Measurements from ENCODE around the gene RNF212. TPM values are rescaled to one million over a fixed set of nuclear protein-coding genes. Genes with fewer than 3 reads are reported as not detected.

RNF212 gene
- total RNA-seq, 4 donors from 2014 or later: 1.3 TPM; not detected in 3

- intact Hi-C loops (cut with DNase I; ENCODE audit: low total_unique reads): no loop called here
- H3K9me3 ChIP-seq: no peaks in the 10 kb centered on the region
- peaks cover 0 to 9% of the 10 kb centered on the region in 2 donors for H3K36me3 ChIP-seq
- ATAC-seq: no peak
- peaks cover 21 to 40% (median 24%) of the 10 kb centered on the region in 3 donors for H3K27me3 ChIP-seq
- H3K27ac ChIP-seq: no peak overlapping the region
- in situ Hi-C loops (cut with MboI; ENCODE audit: low sequenced_read_pairs in 4 of 4): no loop called here
- H3K4me1 ChIP-seq: no peaks in the 10 kb centered on the region
- no peak overlapping the region for H3K4me3 ChIP-seq
- DNase-seq: no peak
- TF ChIP-seq POLR2A (IDR thresholded peaks at IDR 0.05): no peak
- TF ChIP-seq, protein P1, sequence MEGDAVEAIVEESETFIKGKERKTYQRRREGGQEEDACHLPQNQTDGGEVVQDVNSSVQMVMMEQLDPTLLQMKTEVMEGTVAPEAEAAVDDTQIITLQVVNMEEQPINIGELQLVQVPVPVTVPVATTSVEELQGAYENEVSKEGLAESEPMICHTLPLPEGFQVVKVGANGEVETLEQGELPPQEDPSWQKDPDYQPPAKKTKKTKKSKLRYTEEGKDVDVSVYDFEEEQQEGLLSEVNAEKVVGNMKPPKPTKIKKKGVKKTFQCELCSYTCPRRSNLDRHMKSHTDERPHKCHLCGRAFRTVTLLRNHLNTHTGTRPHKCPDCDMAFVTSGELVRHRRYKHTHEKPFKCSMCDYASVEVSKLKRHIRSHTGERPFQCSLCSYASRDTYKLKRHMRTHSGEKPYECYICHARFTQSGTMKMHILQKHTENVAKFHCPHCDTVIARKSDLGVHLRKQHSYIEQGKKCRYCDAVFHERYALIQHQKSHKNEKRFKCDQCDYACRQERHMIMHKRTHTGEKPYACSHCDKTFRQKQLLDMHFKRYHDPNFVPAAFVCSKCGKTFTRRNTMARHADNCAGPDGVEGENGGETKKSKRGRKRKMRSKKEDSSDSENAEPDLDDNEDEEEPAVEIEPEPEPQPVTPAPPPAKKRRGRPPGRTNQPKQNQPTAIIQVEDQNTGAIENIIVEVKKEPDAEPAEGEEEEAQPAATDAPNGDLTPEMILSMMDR (IDR thresholded peaks at IDR 0.05 in 4 of 5, conservative IDR thresholded peaks at IDR 0.05 in 1 of 5): no peak
Measured at GRCh38 chr4:1027915-1028238, 85.5 kb downstream of the RNF212 start.

DNA sequence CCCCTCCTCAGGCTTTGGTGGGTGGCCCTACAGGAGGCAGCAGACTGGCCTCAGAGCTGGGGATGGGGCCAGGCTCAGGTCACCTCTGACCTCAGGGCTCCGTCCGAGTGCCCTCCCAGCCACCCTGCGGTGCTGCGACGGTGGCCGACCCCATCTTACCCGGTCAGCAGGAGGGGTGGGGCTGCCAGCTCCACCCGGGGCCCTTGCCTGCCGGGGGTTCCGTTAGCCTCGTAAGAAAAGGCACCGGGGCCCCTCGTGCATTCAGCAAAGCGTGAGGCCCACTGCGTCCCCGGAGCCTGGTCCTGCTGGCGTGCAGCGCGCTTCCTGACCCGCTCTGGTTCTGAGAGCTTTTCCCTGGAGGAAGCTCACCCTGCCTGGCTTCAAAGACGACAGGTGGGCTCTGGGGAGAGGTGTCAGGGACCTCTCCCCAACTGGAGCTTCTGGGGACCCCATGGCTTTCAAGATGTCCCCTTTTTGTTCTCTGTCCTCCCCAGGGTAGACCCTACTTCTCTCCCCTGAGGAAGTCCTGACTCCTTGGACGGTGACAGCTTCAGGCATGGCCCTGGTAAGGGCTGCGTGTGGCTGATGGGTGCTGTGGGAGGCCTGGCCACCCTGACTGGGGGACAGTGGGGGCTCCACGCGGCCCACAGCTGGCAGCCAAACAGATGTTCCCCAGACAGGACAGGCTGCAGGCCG is 86.0 kb downstream of the RNF212 start:
- DNase-seq: no peak
- H3K9me3 ChIP-seq: no peaks in the 10 kb centered on the region
- intact Hi-C loops (cut with DNase I; ENCODE audit: low total_unique reads): no loop called here
- peaks cover 16 to 35% (median 24%) of the 10 kb centered on the region in 3 donors for H3K27me3 ChIP-seq
- no peaks in the 10 kb centered on the region for H3K4me1 ChIP-seq
- TF ChIP-seq, protein P1 (IDR thresholded peaks at IDR 0.05 in 4 of 5, conservative IDR thresholded peaks at IDR 0.05 in 1 of 5): no peak
- no peak for TF ChIP-seq POLR2A (IDR thresholded peaks at IDR 0.05)
- H3K27ac ChIP-seq: no peak overlapping the region
- no peak for ATAC-seq
- H3K36me3 ChIP-seq: peaks cover 0 to 9% of the 10 kb centered on the region in 2 donors
- H3K4me3 ChIP-seq: no peak overlapping the region
- in situ Hi-C loops (cut with MboI; ENCODE audit: low sequenced_read_pairs in 4 of 4): no loop called here

- ATAC-seq: no peak
- Histone ChIP-seq H3K27ac (no peak overlapping the region), H3K4me1 (no peaks in the 10 kb centered on the region), H3K36me3 (peaks cover 0 to 9% of the 10 kb centered on the region in 2 donors), H3K27me3 (peaks cover 5 to 23% (median 16%) of the 10 kb centered on the region in 3 donors), H3K4me3 (no peak overlapping the region), H3K9me3 (no peaks in the 10 kb centered on the region)
- DNase-seq: no peak
- intact Hi-C loops (cut with DNase I; ENCODE audit: low total_unique reads): no loop called here
- no peak for TF ChIP-seq POLR2A (IDR thresholded peaks at IDR 0.05)
- TF ChIP-seq, protein P1 (IDR thresholded peaks at IDR 0.05 in 4 of 5, conservative IDR thresholded peaks at IDR 0.05 in 1 of 5): no peak
- in situ Hi-C loops (cut with MboI; ENCODE audit: low sequenced_read_pairs in 4 of 4): no loop called here
Measured at GRCh38 chr4:1026115-1026514, 87.2 kb downstream of the RNF212 start.

- in situ Hi-C loops (cut with MboI; ENCODE audit: low sequenced_read_pairs in 4 of 4): no loop called here
- Histone ChIP-seq H3K4me3 (no peak overlapping the region), H3K9me3 (no peaks in the 10 kb centered on the region), H3K27me3 (peaks cover 0 to 12% (median 8%) of the 10 kb centered on the region in 3 donors), H3K36me3 (peaks cover 0 to 9% of the 10 kb centered on the region in 2 donors), H3K27ac (no peak overlapping the region), H3K4me1 (no peaks in the 10 kb centered on the region)
- ATAC-seq: no peak
- no peak for DNase-seq
- intact Hi-C loops (cut with DNase I; ENCODE audit: low total_unique reads): no loop called here
- TF ChIP-seq, protein P1 (IDR thresholded peaks at IDR 0.05 in 4 of 5, conservative IDR thresholded peaks at IDR 0.05 in 1 of 5): no peak
- no peak for TF ChIP-seq POLR2A (IDR thresholded peaks at IDR 0.05)
Measured at GRCh38 chr4:1024882-1025545, 88.3 kb downstream of the RNF212 start.
